ENCODE results near the gene BCL2L1.

GRCh38 chr20:31747640-31748039 lies 25.0 kb upstream of the BCL2L1 start:
- TF ChIP-seq CTCF (IDR thresholded peaks at IDR 0.05) (no peak), POLR2AphosphoS5 (IDR thresholded peaks at IDR 0.05; ENCODE audit: low read depth, low read length) (no peak), MEF2A (IDR thresholded peaks at IDR 0.05; ENCODE audit: borderline replicate concordance, low read depth) (no peak), NFIC (IDR thresholded peaks at IDR 0.05; ENCODE audit: borderline replicate concordance) (no peak), EP300 (IDR thresholded peaks at IDR 0.05; ENCODE audit: borderline replicate concordance in 1 of 2, low read depth in 1 of 2, low read length in 1 of 2) (no peak), SIN3A (IDR thresholded peaks at IDR 0.05; ENCODE audit: borderline replicate concordance, low read depth, low read length) (no peak), RXRA (IDR thresholded peaks at IDR 0.05; ENCODE audit: borderline replicate concordance, low read depth) (no peak), EZH2phosphoT487 (IDR thresholded peaks at IDR 0.05; ENCODE audit: borderline replicate concordance, low read depth) (no peak)

Data from SK-N-SH (cell line).